HG03097 (cell line): Measurements from ENCODE around the gene ATP2B2.
"Not testable (repeated sequence)": the region's sequence is repeated elsewhere in the genome, so short reads cannot be mapped to it uniquely, and the experiment has no call there.

Experiments
- ATAC-seq: cut with Tn5 transposase; IDR thresholded peaks from one replicate; pipeline ENCODE4 v1.9.1; 2021; ENCODE audit not compliant: unreplicated experiment, low FRiP score

The ATP2B2 gene

GRCh38 chr3:10317311-10317960 is 187.9 kb downstream of the ATP2B2 start:
- ATAC-seq, result no peak

DNA sequence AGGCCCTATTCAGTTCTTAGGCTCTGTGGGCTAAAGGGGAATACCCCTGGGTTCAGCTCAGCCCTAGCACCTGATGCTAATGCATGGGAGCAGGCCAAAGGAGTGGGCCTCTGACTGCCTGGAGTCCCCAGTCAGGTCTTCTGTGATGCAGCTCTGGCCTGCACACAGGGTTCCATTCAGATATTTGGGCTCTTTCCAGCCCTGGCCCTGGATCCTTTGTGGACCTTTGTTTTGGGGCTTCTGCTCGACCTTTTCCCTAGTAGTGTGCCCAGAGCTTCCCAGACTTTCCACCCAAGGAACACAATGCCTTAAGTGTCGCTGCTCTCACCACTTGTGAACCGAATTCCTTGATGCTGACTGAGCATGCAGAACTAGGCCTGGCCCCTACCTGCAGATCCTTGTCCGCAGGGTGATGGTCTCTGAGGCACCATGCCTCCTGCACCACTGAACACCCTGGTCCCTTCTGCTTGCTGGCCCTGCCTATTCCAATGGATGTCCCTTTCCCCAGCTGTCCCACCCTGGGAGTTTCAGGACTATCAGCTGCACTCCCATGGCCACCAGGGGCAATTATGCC is 189.5 kb downstream of the ATP2B2 start:
- ATAC-seq, result no peak

- ATAC-seq, result no peak
These were observed 190.3 kb downstream of the ATP2B2 start for GRCh38 chr3:10315101-10315500.

- ATAC-seq, result no peak
These were observed 192.5 kb downstream of the ATP2B2 start for GRCh38 chr3:10312861-10313260.

DNA sequence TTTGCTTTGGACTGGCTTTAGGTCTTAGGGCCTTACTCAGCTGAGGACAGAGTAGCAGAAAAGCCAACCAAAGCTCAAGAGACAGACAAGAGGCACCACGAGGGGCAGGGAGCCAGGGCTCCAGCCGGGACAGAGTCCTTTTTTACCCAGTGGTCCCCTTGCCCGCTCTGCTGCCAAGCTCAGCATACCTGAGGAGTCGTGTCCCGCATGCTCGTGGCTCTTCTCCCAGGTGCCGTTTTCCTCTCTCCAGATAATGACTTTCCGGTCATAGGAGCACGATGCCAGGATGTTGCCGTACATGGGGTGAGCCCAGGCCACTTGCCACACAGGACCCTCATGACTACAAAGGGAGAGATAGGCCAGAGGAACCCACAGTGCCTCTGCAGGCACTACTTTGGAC is 193.0 kb downstream of the ATP2B2 start:
- ATAC-seq, result no peak

DNA sequence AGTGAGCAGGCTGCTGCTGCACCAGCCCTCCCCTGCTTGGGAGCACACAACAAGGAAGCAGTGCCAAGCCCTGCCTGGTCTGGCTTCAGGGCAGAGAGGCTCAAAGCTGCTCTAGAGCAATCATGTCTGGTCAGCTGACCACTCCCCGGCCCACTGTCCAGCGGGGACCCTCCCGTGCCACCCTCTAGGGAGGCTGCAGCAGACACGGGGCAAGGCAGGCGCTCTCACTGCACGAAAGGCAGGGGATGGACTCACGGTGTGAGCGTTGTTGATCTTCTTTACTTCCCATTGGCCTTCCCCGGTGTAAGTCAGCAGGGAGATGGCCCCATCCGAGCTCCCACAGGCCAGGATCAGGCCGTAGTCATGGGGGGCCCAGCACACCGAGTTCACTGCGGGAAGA is 193.7 kb downstream of the ATP2B2 start:
- no peak for ATAC-seq

GRCh38 chr3:10310578-10310977 is 194.8 kb downstream of the ATP2B2 start:
- ATAC-seq, result no peak

GRCh38 chr3:10309736-10310135 is 195.7 kb downstream of the ATP2B2 start:
- ATAC-seq, result no peak

DNA sequence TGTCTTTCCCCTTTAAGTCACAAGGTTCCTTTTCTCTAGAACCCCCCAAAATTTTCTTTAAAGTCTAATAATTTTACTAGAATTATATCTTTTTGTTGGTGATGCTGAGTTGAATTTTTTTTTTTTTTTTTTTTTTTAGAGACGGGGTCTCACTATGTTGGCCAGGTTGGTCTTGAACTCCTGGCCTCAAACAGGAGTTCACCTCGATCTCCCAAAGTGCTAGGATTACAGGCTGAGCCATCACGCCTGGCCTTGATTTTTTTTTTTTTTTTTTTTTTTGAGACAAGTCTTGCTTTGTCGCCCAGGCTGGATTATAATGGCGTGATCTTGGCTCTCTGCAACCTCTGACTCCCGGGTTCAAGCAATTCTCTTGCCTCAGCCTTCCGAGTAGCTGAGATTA is 196.7 kb downstream of the ATP2B2 start:
- no peak for ATAC-seq

- no peak for ATAC-seq
These were observed 199.2 kb downstream of the ATP2B2 start for GRCh38 chr3:10306156-10306555.

GRCh38 chr3:10305331-10305902 is 200.0 kb downstream of the ATP2B2 start:
- no peak for ATAC-seq

DNA sequence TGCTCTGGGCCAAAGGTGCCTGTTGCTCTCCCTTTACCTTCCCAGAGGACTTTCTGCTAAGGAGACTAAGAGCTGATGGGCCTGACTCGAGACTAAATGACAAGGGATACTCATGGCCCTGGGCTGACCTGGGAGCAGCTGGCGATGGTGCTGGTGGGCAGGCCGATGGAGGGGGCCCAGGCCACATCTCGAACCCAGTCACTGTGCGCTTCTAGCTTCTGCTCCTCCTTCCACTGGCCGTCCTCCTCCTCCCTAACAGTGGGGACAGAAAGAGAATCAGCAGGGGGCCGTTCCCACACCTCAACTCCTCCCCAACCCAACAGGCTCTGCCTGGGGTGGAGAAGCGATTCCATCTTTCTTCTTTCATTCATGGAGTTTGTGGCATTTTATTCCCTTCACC is 200.5 kb downstream of the ATP2B2 start:
- ATAC-seq, result no peak

DNA sequence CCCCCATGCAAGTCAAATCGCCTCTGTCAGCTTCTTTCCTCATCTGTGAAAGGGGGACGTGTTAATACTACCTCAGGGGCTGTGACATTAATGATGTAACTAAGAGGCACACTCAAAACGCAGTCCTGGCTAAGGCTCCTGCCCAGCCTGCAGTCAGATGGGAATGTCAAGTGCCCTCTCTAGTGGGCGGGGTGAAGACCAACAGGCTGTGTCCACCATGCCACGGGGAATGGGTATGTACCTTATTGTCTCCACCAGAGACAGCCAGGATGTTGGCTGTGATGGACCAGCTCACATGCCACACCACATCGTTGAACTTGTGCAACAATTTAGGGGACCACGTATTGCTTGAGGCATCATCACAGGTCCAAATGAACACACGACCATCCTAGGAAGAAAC is 201.6 kb downstream of the ATP2B2 start:
- no peak for ATAC-seq

DNA sequence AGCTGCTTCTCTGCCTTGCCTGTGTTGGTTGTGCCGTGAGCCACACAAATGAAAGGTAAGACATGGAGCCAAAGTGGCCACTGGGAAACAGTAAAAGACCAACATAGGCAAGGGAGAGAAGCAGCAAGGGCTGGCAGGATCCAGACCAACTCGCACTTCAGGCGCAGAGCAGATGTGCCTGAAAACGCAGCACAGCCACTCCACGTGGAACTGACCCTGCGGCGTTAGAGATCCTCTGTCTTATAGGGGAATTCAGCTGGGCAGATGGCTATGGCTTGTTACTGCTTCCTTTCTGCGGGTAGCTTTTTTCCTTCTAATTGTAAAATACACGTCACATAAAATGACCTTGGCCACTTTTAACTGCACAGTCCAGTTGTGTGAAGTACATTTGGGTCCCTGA is 202.3 kb downstream of the ATP2B2 start:
- no peak for ATAC-seq

GRCh38 chr3:10300087-10300486 is 205.3 kb downstream of the ATP2B2 start:
- peak; percentile 6 for ATAC-seq

- ATAC-seq, result peak; percentile 69
These were observed 205.7 kb downstream of the ATP2B2 start for GRCh38 chr3:10299679-10300078.

DNA sequence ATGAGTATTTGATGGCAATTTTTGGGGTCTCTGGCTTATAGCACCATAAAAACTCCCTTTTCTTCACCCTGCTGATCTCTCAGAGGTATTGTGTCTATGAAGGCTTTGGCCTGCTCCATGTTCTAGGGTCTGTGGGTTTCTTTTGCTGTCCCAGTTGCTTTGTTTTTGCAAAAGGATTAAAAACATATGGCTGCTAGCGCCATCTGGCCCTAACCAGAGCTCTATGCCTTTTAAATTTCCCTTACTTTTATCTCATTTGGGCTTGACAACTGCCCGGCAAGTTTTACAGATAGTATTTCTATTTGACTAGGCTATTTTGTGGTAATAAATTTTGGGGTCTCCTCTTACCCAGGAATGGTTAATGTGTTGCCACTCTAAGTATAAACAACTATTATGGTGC is 206.2 kb downstream of the ATP2B2 start:
- no peak for ATAC-seq

DNA sequence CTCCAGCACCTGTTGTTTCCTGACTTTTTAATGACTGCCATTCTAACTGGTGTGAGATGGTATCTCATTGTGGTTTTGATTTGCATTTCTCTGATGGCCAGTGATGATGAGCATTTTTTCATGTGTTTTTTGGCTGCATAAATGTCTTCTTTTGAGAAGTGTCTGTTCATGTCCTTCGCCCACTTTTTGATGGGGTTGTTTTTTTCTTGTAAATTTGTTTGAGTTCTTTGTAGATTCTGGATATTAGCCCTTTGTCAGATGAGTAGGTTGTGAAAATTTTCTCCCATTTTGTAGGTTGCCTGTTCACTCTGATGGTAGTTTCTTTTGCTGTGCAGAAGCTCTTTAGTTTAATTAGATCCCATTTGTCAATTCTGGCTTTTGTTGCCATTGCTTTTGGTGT is 207.3 kb downstream of the ATP2B2 start:
- ATAC-seq, result not testable (repeated sequence)

- ATAC-seq, result no peak
These were observed 211.3 kb downstream of the ATP2B2 start for GRCh38 chr3:10294030-10294586.

DNA sequence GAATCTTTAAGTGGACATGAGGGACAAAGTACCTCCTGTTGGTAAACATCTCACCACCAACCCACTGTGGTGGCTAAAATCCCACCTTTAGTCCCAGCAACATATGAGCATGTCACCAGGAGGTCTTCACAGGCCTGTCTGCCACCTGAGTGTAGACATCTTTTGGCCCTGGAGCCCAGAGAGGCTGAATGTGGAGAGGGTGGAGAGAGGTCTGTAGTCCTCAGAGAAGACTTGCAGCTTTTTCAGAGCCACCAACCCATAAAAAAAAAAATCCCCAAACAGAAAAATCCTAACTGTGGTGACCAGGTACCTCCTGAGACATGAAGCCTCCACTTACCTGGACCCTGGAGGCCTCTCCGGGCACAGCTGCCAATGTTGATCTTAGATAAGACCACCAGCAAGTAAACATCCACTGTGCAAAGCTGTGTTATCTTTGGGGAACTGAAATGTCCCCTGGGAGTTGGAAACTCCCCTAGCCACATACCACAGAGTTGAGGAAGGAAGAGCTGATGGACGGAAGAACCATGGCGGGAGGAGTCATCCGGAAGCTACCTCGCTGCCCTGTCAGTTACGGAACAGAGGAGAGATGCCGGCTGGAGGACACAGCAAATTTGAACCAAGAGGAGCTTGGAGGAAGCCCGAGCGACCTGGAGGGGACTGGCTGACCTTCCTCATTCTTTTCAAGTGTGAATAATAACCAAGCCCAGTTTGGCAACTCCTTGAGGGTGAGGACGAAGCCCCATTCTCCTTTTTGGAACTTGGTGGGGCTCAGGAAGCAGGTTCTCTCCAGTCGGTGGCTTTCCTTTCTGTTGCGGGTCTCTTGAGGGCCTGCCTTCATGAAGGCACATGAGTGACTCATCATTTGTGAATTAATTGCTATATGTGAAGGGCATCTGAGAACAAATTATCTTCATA is 212.6 kb downstream of the ATP2B2 start, which contains the start of gene GHRL:
Gene GHRL (minus strand): TSS at position 443 of the 915 bp plus-strand sequence. CDS start 2,767 bp downstream, outside the sequence.
- ATAC-seq, result peak; percentile 71

GRCh38 chr3:10291641-10292040 is 213.7 kb downstream of the ATP2B2 start:
- no peak for ATAC-seq
